ENCODE data around the gene LSAMP.

The LSAMP gene

DNA sequence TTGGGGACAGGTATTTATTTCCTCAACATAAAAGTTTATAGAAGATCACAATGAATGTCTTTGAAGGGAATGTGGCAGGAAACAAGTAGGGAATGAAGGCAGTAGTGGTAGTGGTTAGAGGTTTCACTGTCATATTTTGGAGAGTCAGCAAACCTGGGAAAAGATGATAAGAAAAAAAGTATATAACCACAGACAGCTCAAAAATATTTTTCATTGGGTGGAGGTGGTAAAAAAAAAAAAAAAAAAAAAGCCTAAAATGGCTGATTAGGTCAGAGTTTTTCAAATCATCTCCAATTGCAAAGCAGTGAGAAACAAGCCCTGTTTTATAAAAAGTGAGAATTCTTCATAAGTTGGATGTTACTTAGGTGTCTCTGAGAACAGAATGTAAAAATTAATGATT is 400.0 kb downstream of the LSAMP start:
- DNase-seq, result no peak

DNA sequence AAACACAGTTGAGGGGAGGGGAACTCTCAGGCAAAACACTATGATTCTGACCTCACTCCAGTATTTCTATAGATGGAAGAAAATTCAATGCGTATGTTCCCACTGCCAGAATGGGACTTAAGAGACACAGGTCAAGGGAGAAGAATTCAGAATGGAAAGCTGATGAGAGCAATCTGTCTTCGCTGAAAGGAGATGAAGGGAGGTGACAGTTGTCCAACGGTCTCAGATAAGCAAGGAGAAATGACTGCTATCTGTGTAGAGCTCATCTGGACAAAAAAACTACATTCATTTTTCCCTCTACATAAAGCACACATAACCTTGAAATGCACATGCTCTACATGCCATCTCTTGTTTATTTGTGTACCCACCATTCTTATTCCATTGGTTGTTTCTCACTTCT is 405.1 kb downstream of the LSAMP start:
- DNase-seq, result no peak

DNA sequence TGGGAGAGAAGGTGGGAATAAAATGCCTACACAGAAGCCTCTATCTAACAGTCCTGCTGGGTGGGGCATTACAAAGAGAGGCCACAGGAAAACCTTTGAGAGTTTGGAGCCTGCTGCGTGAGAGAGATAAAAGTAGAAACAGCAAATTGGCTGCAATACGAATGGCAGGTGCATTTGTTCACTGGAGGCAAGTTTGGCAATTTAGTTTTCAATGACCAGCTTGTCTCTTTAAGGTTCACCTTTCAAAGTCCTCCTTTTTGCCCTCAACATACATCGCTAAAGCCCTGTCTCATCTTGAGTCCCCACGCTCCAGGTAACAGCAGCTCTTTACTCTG is 405.7 kb downstream of the LSAMP start:
- DNase-seq, result no peak

DNA sequence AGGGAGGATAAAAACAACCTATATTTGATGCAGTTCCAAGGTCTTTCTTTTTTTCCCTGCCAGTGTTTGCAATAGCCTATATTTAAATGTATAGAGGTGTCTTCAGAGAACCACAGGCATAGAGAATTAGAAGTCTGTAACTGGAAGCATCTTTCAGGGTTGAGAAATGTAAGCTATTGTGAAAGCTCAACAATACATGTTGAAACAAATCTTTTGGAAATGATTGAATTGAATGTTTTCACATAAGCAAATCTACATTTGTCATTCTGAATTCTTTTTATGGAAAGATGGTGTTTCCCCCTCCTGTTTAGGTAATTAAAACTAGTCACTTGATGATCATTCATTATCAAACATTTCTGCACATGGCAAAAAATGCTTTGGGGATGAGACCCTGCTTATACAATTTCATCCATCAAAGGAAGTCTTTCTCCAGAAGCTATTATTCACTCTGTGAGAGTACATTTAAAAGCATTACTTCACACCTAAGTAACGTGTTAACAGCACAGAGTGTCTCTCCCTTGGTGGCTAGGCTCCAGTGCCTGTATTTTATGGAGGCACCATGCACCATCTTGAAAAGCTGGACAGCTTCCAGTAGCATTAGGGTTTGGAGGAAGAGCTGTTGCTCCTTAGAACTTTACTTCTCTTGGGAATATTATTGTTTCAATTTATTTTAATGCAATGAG is 406.2 kb downstream of the LSAMP start:
- no peak for DNase-seq

DNA sequence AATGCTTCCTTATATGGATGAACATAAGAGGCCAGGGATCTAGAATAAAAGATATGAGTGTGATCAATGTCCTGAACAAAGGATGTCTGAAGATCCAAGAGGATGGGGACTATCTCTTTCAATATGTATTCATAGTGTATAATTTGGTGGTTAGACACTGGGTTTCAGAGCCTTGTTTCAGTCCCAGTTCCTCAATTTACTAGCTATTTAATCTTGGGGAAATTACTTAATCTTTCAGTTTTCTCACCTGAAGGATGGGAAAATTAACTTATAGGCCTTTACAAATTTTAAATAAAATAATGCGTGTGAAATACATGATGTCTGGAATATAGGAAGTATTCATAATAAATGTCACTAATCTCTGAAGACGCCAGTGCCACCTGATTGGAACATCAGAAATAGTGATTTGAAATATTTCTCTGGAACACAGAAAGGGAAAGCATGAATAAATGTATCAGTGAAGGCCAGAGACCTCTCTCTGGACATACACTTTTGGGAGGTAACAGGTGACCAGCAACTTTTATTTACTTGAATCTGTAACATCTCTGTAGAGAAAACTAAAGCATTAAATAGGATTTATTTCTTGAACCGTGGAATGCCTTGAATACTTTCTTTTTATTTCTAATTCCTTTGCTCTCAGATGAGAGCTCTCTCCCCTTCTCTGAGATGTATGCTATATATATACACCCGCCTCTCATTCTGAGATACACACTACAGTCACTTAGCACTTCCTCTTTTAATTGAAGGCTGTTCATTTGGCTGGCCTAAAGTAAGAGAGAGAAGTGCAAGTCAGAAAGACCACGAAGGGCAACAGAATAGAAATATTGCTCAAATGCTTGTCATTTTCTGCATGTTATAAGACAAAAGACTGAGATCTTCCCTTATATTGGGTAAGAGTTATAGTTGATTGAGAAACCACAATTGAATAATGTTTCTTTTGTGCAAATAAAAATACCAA is 407.1 kb downstream of the LSAMP start:
- DNase-seq, result no peak

DNA sequence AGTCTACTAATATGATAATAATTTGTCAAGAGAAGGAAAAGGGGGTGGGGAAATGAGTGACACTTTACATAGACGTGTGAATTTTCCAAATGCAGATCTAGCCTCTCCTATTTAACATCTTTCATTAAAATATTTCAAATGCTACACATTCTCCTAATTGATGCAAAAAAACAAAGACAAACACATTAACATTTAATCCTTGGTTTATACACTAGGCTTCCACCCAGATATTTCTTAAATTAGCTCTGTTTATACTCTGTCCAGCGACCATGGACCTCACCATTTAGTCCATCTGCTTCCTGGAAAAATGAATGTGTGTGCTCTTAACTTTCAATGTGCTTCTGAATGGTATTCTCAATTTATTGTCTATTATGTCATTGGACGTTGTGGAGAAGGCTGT is 409.9 kb downstream of the LSAMP start:
- DNase-seq, result no peak

DNA sequence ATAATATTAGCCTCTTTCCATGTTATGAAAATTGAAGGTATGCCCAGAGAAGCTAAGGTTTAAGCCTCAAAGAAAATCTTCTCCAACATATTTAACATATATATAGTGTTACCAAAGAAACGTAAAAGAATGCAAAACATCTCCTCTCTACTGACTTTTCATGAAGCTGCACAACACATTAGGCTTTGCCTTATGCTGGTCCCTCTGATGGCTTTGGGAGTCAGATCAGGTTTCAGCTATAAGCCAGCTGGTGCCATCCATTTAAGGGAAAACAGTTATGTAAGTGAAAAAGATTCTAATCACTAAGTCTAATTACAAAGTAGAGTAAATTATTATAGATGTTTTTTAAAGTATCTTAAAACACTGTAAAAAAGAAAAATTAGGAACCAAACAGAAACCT is 410.5 kb downstream of the LSAMP start:
- DNase-seq, result no peak

DNA sequence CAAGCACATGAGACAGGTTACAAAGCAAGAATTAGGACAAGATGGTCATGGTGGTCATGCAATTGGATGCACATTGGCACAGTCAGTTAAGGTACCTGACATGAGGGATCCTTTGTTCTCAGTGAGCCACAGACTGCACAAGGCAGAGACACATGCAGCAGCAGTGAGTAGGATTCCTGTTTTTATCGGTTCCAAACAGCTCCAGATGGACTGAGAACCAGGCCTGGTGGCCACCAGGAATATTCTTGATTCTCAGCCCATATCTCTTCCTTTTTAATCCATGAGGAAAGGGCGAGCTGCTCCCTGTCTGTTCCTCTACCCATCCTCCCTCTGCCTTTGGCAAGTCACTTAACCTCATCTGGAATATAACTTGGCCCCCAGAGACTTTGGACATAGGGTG is 411.2 kb downstream of the LSAMP start:
- no peak for DNase-seq

DNA sequence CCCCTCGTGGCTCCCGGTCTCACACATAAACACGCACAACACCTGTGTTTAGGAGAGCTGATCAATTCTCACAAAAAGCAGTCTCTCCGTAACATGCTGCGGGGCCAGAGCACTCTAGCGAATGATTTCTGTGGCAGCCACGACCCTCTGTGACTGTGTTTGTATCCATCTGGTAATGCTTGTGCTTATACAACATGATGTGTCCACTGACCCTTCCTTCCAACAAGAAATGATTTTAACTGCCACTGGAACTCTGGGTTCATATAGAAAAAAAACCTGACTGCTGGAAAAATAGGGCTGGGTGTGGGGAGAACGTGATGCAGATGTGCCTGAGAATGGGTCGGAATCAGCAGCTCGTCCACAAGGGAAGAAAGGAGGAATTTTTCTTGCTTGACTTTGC is 411.8 kb downstream of the LSAMP start:
- DNase-seq, result no peak

DNA sequence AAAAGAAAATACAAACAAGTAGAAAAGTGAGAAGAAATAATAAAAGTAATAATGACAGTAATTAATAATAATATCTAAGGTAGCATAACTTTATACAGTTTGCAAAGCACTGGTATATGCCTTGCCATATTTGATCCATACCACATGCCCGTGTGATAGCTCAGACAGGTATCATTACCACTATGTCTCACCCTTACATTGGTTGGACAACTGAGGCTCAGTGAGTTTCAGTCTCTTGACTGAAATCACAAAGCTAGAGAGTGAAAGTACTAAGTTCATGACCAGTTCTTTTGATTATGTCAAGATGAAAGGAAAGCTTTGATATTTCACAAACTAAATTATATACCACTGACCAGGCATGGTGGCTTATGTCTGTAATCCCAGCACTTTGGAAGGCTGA is 413.1 kb downstream of the LSAMP start:
- no peak for DNase-seq

DNA sequence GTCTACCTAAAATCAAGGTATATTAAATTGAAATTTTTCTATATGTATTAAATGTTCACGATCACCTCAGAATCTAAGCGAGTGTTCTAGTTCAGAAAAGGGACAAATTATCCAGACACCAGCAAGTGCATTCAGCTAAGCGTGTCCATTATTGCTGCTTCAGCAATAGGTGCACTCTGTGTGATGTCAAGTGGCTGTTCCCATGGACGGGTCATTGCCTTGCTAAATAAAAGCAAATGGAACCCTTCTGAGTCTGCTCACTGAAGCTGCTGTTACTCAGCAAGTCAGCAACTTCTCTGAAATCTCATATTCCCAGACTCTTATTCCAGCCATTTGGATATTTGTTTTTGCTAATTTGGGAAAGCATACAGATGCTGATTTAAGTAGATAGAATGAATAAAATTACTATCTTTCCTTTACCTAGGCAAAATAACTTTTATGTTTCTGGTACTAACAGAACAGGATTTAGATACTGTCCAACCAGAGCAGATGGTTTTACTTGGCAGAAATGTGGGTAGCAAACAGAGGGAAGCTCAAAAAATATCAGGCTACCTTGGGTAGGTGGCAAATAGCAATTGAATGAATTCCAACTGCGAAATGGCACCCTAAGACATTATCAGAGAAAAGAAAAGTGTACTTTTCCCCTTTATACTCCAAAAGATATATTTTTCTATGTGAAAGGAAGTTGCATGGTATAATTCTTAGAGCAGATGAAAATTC is 415.0 kb downstream of the LSAMP start:
- no peak for DNase-seq

DNA sequence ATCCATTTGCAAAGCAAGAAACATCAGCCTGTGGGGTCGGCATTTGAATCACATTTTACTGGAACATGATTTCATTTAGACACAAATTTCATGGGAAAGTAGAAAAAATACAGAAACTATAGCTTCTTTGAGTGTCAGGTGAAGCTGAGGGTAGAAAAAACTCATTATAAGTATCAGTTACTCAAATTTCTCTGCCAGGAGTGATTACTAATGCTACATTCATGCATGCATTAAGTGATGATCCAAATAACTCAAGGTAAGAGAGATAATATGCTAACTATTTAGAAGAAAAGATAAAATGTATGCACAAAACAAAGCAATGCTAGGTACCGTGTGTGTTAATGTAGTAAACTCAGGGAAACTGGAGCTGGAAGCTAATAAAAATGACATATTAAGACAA is 416.0 kb downstream of the LSAMP start:
- DNase-seq, result no peak

DNA sequence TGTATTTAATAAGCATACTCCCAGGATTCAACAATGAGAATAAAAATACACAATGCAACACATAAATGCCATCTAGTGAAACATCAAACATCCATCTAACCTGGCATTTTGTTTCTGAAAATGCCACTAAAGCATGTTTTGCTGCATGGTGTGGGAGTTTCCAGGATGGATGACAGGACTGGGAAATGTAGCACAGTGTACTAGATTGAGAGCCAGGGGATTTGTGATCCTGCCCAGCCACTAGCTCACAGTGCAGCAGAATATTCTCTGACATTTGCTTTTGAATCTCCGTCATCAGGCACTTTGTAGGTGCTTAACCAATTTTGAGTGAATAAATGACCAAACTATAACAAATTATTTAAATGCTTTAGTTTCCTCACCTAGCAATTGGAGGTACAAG is 417.1 kb downstream of the LSAMP start:
- no peak for DNase-seq

DNA sequence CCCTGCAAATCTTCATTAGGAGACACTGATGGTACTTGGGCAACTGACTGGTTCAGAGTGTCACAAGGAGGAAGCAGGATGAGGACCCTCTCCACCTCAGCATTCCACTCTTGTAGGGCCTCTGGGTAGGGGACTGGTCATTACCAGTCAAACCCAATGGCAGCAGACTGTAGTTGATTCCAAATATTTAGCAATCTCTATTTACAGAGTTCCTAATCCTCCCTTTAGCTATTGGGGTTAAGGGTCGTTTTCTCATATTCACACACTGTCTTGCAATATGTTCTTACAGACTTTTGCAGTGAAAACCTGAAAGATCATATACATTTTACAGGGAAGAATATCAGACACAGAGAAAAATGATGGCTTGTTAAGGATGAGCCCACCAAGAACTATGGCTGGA is 424.3 kb downstream of the LSAMP start:
- DNase-seq, result no peak

DNA sequence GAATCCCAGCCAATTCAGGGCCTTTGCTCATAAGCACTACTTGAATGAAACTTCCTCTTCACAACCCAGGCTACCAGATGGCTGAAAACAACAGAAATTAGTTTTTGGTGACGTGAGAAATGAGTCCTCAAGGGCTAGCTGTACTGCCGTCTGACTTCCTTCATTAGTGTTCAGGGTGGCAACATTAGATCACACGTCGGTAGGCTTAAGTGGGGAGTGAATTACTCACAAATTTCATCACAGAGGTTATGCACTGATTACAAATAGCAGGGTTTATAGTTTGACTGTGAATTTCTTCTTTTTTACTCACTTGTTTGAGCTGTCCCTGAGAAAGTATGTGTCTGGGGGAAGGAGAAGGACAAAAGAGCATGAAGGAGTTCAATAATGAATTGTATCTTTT is 424.8 kb downstream of the LSAMP start:
- DNase-seq, result no peak

DNA sequence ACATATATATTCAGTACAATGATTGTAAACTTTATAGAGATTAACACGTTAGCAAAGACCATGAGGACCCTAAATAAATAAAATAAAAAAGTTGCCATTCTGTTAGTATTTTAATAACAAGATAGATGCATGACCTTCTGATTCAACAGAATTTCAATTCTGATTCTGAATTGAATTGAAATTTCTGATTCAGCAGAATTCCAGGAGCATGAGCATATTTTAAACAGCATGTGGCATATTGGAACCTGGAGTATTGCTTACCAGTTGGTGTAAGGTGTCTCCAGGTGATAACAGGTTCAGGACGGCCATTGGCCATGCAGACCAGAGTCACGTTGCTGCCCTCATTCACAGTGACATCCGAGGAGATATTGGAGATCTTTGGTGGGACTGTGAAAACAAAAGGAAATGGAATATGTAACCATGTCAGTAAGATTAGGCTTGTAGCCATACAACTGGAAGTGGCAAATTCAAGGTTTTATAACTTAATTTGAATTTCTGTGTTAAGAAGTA is 426.0 kb downstream of the LSAMP start:
- no peak for DNase-seq

DNA sequence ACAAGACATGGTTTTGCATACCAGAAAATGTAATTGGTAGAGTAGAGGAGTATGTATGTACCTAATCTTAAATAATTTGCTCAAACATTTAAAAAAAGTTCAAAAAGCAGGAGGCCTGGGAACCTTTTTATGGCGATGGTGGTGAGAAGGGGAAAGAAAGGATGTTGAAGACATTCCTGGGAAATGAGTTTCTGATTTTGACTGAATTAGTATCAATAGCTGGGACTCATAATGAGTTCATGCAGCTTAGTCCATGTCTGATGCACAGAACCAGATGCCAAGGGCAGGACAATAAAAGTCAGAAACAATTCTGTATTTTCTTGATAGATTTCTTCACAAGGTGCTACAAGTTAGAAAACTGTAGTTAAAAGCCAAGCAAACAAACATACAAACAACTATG is 426.6 kb downstream of the LSAMP start:
- DNase-seq, result no peak

DNA sequence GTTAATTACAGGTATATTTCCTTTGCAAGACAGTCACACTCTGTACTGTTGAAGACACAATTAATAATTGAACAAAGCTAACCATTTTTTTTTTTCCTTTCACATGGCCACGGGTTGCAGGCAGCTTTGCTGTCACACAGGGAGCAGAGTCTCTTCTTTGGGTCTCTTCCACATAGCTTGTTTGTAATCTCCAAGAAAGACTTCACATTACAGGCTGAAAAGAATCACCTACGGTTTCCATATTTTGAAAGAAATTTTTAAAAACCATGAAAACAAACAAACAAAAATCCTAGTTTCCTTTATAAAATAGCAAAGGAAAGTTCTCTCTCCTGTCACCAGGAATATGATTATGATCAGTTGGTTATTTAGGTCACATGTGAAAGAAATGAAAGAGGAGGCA is 429.4 kb downstream of the LSAMP start:
- DNase-seq, result no peak

DNA sequence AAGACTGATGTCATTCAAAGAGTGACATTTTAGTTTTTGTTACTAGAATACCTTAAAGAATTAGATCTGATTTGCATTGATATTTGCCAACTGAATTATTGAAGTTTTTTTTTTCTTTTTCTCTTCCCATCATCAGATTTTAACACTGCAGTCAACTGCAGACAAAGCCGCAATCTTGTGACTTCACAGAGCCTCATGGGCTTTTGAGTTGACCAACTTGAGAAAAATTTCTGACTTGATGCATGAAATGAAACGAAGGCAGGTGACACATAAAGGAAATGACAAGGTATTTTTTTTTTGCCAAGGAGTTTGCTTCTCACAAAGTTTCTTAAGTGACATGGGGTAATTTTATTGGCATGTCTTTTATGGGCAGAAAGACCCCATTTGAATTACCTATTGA is 438.3 kb downstream of the LSAMP start:
- no peak for DNase-seq

DNA sequence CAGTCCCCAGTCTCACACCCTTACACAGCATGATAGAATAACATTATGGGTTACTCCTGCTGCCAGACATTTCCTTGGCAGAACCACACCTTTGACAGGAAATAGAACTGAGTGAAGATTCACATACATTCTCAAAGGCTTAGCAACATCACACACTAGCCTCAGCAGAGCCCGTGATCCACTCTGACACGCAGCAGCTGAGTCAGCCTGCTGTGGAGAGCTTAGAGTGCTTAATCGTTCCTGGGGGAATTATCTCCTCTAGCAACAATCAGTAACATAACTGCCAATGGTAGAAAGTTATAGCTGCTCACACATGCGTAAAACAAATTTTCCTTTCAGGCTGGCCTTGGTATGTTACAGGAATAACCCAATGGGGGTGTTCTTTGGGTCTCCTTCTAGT is 439.9 kb downstream of the LSAMP start:
- no peak for DNase-seq

DNA sequence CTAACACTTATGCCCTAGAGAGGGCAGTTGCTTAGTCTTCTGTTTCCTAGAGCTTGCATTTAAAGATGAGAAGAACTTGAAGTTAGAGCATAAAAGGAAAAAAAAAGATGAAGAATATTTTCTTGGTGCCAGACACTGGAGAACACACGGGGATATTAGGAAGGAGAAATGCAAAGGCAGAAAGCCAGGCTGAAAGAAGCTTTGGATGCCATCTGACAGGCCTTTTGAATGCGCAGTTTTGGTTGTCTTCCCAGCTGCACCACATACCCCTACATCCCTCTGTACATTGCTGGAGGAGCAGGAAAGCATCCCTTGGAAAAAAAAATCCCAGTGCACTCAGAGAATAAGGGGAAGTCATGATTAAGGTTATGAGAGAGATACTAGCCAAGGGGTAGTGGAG is 443.1 kb downstream of the LSAMP start:
- DNase-seq, result no peak

DNA sequence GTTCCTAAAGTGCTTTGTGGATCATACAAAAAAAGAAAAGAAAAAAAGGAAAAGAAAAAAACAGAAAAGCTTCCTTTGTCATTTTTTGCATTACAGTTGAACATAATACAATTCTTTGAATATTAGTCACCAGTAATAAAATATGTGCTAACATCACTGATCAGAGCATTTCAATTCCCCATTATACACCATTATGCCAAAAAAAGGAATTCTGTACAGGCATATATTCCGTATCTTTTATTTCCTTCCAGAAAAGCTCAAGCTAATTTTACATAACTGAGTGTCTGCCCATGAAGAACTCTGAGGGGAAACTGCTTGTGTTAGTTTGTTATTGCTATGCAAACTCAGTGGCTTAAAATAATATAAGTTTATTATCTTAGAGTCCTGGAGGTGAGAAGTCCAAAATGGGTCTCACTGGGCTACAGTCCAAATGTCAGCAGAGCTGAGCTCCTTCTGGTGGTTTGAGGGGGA is 444.1 kb downstream of the LSAMP start:
- DNase-seq, result no peak

DNA sequence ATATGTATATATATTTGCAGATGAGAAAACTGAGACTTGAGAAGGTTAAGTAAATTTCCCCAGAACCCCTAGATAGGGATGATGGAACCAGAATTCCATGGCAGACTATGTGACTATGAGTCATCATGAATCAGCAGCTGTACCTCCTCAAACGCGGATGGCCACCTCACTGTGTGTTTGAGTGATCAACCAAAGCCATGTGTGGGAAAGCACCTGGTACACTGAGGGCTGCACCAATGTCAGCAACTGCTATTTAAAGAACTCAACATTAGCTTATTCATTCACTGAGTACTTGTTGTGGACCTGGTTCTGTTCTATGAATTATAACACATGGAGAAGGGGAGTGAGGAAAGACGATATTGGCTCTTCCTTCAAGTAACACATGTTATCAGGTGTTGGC is 445.0 kb downstream of the LSAMP start:
- DNase-seq, result no peak

DNA sequence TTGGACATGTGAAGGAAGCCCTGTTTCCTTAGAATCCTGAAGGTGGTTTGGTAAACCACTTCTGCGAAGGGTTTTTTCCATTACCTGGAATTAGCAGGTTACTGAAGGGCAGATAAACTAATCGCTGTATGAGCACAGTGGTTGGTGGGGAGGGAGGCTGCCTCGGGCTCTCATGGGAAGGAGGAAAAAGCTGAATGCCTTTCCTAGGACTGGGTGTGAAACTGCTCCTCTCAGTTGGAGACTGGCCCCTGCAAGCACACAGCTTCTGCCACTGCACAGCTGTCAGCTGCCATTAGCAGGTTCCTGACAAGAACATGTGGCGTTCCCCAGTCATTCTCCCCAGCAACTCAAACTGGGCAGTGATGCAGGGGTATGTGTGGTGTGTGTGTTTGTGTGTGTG is 445.7 kb downstream of the LSAMP start:
- DNase-seq, result no peak
